HS-5 (cell line): Measurements from ENCODE around the gene TMEM212.
"Not testable (repeated sequence)": the region's sequence is repeated elsewhere in the genome, so short reads cannot be mapped to it uniquely, and the experiment has no call there.

ENCODE experiments used
- DNase-seq: peaks from one replicate; pipeline ENCODE4 v3.0.0-alpha.2; 2012; ENCODE audit warnings: low read depth

The TMEM212 gene

GRCh38 chr3:171813278-171813896 is 29.8 kb upstream of the TMEM212 start:
- no peak for DNase-seq

GRCh38 chr3:171813897-171814460 is 29.2 kb upstream of the TMEM212 start:
- no peak for DNase-seq

GRCh38 chr3:171814662-171815061 is 28.5 kb upstream of the TMEM212 start:
- DNase-seq = not testable (repeated sequence)

- no peak for DNase-seq
Observed at GRCh38 chr3:171815973-171816595, 27.1 kb upstream of the TMEM212 start.

- DNase-seq = no peak
Observed at GRCh38 chr3:171817074-171817800, 25.9 kb upstream of the TMEM212 start.

- no peak for DNase-seq
Observed at GRCh38 chr3:171821044-171821443, 22.1 kb upstream of the TMEM212 start.

- DNase-seq = no peak
Observed at GRCh38 chr3:171821778-171822358, 21.3 kb upstream of the TMEM212 start.

GRCh38 chr3:171822431-171823106 is 20.6 kb upstream of the TMEM212 start:
- no peak for DNase-seq

GRCh38 chr3:171824116-171824515 is 19.0 kb upstream of the TMEM212 start:
- DNase-seq = no peak

- DNase-seq = no peak
Observed at GRCh38 chr3:171824824-171825221, 18.3 kb upstream of the TMEM212 start.

- no peak for DNase-seq
Observed at GRCh38 chr3:171825222-171825828, 17.8 kb upstream of the TMEM212 start.

- no peak for DNase-seq
Observed at GRCh38 chr3:171827385-171827784, 15.8 kb upstream of the TMEM212 start.

GRCh38 chr3:171827836-171828458 is 15.2 kb upstream of the TMEM212 start:
- DNase-seq = no peak

GRCh38 chr3:171828902-171829770 is 14.0 kb upstream of the TMEM212 start:
- no peak for DNase-seq

- DNase-seq = no peak
Observed at GRCh38 chr3:171829841-171830517, 13.2 kb upstream of the TMEM212 start.

- DNase-seq = no peak
Observed at GRCh38 chr3:171830518-171830875, 12.7 kb upstream of the TMEM212 start.

- DNase-seq = no peak
Observed at GRCh38 chr3:171831936-171832335, 11.2 kb upstream of the TMEM212 start.

- DNase-seq = no peak
Observed at GRCh38 chr3:171832989-171833388, 10.2 kb upstream of the TMEM212 start.

GRCh38 chr3:171833789-171834460 is 9.2 kb upstream of the TMEM212 start:
- DNase-seq = no peak
